Measurements from ENCODE around the gene VSIG8. TPM values are rescaled to one million over a fixed set of nuclear protein-coding genes. Genes with fewer than 3 reads are reported as not detected.
A peak's percentile ranks its signal among the peaks of the same experiment; 100 is the strongest.

VSIG8 gene
- total RNA-seq, 2 experiments from 2014 or later: not detected

DNA sequence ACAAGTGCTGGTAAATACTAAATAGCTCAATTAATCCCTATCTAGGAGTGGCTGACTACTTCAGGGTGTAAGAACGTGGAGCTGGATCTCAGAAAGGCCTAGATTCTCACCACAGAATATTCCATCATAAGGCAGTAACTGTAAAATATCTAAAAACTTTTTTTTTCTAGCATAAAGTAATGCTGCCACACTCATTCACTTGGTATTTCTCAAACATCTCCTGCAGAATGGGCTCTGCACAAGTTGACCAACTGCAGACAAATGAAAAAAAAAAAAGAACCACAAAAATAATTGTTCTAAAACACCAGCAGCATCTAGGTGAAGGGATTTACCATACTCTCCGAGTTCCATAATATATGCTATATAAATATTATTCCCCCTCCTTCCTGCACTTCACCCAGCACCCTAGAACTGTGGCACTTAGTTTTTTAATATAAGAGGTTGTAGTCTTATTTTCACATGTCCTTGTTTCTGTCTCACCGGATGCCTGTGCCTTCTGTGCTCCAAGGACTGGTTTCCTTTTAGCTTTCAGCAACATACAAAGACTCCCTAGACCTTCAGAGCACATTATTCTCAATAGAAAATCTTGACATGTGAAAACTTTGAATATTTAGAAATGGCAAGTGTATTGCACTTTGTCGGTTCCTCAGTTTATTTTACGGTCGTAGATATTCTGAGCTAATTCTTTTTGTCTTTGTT lies 8.9 kb downstream of the VSIG8 start:
- H3K27ac Mint-ChIP-seq: no peak overlapping the region
- ChIA-PET POLR2A (interaction anchor here (0.9 to 1.9 kb wide), 4 partner anchors 14 to 72 kb away, joined by 3 to 4 read pairs (median 4); partner anchors contain the start of gene TAGLN2), CTCF (interaction anchor here (0.5 to 2.1 kb wide), 6 partner anchors 13 to 55 kb away, joined by 3 to 10 read pairs (median 3); no protein-coding TSS in a partner anchor)
- no peak for DNase-seq
- intact Hi-C loops (cut with micrococcal nuclease): loop anchor here (2.0 kb wide), 3 partner anchors 27 to 73 kb away; partner anchors contain the start of genes DUSP23 and SLAMF8
- H3K36me3 Mint-ChIP-seq: no peaks in the 10 kb centered on the region
- no peaks in the 10 kb centered on the region for H3K27me3 Mint-ChIP-seq
- peak overlapping the region; percentile 72 for H3K4me3 Mint-ChIP-seq
- no peaks in the 10 kb centered on the region for H3K9me3 Mint-ChIP-seq
- H3K4me1 Mint-ChIP-seq (ENCODE audit: low read depth): peaks cover 10% of the 10 kb centered on the region

DNA sequence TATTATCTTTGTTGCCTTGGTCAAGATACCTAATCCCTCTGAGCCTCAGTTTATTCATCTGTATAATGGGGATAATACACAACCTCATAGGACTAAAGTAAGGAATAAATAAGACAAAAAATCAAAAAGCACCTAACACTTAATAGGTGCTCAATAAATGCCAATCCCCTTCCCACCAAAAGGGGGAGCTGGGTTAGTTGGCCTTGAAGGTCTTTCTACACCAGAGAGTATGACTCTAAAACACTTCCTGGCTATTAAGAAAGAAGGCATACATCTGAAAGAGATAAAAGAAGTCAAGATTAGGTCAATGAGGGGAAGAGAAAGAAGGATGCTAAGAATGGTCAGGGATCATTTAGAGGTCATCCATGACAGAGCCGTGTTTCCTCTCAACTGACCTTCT lies 11.1 kb downstream of the VSIG8 start:
- peaks cover 10% of the 10 kb centered on the region for H3K4me1 Mint-ChIP-seq (ENCODE audit: low read depth)
- intact Hi-C loops (cut with micrococcal nuclease): no loop called here

DNA sequence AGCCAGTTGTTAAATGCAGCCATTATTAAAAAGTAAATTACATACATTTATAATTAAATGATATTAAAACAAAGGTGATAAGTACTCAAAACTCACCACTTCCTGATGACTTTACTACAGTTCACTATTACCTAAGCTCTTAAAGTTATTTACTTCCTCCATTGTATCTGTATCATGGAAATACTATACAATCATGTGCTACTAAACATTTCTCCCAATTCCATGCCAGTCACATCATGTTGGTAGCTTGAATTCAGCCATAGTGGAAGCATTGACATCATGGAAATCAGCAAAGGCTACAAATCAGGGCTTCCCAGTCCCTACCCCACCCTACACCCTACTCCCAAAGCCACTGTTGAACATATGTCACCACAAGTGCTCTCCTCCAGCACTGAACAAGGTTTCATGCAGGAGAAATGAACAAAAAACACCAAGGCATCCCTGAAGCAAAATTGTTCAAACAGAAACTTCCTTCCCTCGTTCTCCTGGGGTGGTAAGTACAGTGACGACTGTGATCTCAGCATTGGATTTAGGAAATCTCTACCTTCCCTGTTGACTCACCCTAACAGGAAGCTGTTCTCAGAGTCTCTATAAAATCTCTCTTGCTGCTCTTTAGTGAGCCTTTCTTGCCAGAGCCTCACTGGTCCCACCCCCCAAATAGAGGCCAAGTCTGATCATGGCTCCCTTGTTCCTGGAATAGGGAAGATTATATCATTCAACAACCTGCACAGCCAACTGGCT lies 12.7 kb downstream of the VSIG8 start:
- no peaks in the 10 kb centered on the region for H3K9me3 Mint-ChIP-seq
- no peak overlapping the region for H3K4me3 Mint-ChIP-seq
- no peaks in the 10 kb centered on the region for H3K36me3 Mint-ChIP-seq
- peaks cover 6% of the 10 kb centered on the region for H3K4me1 Mint-ChIP-seq (ENCODE audit: low read depth)
- intact Hi-C loops (cut with micrococcal nuclease): no loop called here
- no peak for DNase-seq
- no peak overlapping the region for H3K27ac Mint-ChIP-seq
- CTCF ChIA-PET: interaction anchor here (1.3 to 3.1 kb wide), 3 partner anchors 42 to 158 kb away, joined by 5 to 17 read pairs (median 8); no protein-coding TSS in a partner anchor
- POLR2A ChIA-PET: no interaction called here
- H3K27me3 Mint-ChIP-seq: no peaks in the 10 kb centered on the region

More for the DNA sequence above, 11.1 kb downstream of the VSIG8 start:
- ChIA-PET CTCF (interaction anchor here (1.3 to 3.1 kb wide), 6 partner anchors 10 to 156 kb away, joined by 3 to 17 read pairs (median 6); no protein-coding TSS in a partner anchor), POLR2A (no interaction called here)
- Mint-ChIP-seq H3K9me3 (no peaks in the 10 kb centered on the region), H3K36me3 (no peaks in the 10 kb centered on the region), H3K27ac (no peak overlapping the region), H3K27me3 (no peaks in the 10 kb centered on the region), H3K4me3 (no peak overlapping the region)
- DNase-seq: no peak

DNA sequence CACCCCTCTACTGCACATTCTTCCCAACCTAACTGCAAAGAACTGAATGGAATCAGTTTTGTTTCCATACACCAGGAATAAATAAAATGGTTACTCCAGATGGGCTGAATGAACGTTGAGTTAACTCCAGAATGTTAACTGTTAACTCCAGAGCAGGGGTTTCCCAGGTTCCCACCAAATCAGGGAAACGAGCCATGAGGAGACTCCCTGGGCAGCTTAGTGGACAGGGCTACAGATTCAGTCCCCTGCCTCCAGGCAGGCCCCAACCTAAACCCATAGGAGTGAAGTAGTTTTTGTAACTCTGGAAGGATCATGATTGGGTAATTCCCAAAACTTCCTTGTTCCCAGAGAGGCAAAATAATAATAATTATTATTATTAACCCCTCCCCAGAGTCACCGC lies 14.1 kb downstream of the VSIG8 start:
- H3K27ac Mint-ChIP-seq: no peak overlapping the region
- no peaks in the 10 kb centered on the region for H3K36me3 Mint-ChIP-seq
- DNase-seq: no peak
- POLR2A ChIA-PET: no interaction called here
- H3K4me3 Mint-ChIP-seq: no peak overlapping the region
- intact Hi-C loops (cut with micrococcal nuclease): no loop called here
- H3K4me1 Mint-ChIP-seq (ENCODE audit: low read depth): no peaks in the 10 kb centered on the region
- no peaks in the 10 kb centered on the region for H3K27me3 Mint-ChIP-seq
- no peaks in the 10 kb centered on the region for H3K9me3 Mint-ChIP-seq
- CTCF ChIA-PET: no interaction called here

DNA sequence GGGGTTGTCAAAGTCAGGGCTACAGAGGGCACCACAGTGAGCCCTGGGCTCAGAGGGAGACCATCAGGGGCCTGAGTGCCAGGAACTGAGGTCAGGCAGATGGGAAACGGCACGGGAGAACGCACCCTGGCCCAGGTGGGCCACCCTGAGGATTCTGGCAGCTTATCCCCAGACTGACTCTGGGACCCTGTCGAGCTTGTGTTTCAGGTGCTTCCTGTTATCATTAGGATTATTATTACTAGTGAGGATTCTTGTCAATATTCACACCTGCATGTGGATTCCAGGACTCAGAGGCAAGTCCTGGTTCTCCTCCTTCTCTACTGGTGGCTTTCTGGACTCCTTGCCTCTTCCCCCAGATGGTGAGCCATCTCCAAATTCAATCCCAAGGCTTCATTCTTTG lies 15.2 kb downstream of the VSIG8 start:
- Mint-ChIP-seq H3K4me1 (ENCODE audit: low read depth) (no peaks in the 10 kb centered on the region), H3K27ac (no peak overlapping the region), H3K27me3 (no peaks in the 10 kb centered on the region), H3K9me3 (no peaks in the 10 kb centered on the region), H3K36me3 (no peaks in the 10 kb centered on the region), H3K4me3 (no peak overlapping the region)
- CTCF ChIA-PET: no interaction called here
- no peak for DNase-seq
- intact Hi-C loops (cut with micrococcal nuclease): no loop called here
- POLR2A ChIA-PET: no interaction called here

DNA sequence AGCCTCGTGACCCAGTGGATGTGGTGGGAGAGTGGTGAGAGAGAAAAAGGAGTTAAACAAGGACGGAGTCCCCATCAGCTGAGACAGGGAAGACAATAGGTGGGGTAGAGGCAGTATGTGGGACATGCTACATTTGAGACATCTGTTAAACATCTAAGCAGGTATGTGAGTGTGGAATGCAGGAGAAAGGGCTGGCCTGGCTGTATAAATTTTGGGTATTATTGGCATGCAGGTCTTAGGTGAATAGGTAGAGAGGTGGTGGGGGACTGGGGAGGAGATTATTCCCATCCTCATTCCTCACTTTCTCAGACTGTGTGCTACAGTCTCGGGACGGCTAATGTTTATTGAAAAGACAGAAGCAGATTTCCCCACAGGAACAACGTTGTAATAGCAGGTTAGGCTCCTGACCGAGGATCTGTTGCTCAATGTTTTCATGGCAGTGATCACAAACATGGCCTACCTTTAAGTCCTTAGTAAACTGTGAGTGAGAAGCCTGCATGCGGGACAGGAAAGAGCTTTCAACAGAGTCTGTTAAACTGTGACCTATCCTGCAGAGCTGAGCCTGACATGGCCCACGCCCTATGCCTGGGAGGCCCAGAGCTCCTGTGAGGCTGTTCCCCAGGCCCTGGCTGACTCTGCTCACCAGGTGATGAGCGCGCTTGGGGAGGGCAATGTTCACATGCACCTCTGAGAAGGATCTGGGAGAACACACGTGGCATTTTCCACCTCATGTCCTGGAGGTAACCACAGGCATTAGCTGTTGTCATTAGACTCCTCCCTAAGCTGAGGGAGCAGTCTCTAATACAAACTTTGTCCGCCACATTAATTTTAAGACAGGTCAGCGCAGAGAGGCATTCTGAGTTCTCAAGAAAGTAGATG lies 16.5 kb downstream of the VSIG8 start:
- H3K4me3 Mint-ChIP-seq: no peak overlapping the region
- H3K4me1 Mint-ChIP-seq (ENCODE audit: low read depth): no peaks in the 10 kb centered on the region
- no peaks in the 10 kb centered on the region for H3K9me3 Mint-ChIP-seq
- DNase-seq: no peak
- CTCF ChIA-PET: no interaction called here
- POLR2A ChIA-PET: no interaction called here
- H3K27me3 Mint-ChIP-seq: no peaks in the 10 kb centered on the region
- intact Hi-C loops (cut with micrococcal nuclease): no loop called here
- no peaks in the 10 kb centered on the region for H3K36me3 Mint-ChIP-seq
- no peak overlapping the region for H3K27ac Mint-ChIP-seq

DNA sequence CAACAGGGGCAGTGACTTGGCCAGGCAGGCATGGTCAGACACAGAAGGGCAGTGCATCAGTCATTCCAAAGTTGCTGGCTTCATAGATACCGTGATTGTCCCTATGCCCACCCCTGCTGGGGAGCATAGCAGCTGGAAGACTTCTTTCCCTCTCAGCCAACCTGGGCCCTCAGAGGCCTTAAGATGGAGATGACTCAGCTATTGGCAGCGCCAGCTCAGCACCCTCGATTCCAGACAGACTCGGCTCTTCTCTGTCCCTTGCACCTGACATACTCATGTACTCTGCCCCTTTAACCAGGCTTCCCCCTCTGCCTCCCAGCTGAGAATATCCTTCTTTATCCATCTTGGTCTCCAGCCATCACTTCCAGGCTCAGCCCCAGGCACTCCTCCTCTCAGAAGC lies 19.0 kb downstream of the VSIG8 start:
- ChIA-PET CTCF (no interaction called here), POLR2A (no interaction called here)
- no peaks in the 10 kb centered on the region for H3K9me3 Mint-ChIP-seq
- H3K36me3 Mint-ChIP-seq: no peaks in the 10 kb centered on the region
- no peaks in the 10 kb centered on the region for H3K27me3 Mint-ChIP-seq
- intact Hi-C loops (cut with micrococcal nuclease): no loop called here
- H3K27ac Mint-ChIP-seq: no peak overlapping the region
- no peak for DNase-seq
- peaks cover 16% of the 10 kb centered on the region for H3K4me1 Mint-ChIP-seq (ENCODE audit: low read depth)
- H3K4me3 Mint-ChIP-seq: no peak overlapping the region

DNA sequence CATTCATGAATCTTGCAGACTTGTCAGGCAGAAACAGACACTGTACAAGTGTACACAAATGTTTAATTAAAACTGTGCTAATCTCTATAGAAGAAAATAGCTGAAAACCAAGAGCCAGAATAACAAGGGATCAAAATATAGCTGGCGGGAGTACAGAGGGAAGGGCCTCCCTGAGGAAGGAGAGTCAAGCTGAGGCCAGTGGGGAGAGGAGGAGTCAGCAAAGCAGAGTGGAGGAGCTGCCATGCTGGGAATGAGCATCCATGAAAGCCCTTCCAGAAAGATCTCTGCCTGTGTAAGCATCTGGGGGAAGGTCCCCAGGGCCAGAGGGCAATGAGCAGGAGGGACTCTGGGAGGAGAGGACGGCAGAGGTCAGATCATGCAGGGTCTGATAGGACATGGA lies 20.7 kb downstream of the VSIG8 start:
- H3K4me3 Mint-ChIP-seq: no peak overlapping the region
- H3K4me1 Mint-ChIP-seq (ENCODE audit: low read depth): peaks cover 19% of the 10 kb centered on the region
- intact Hi-C loops (cut with micrococcal nuclease): no loop called here
- H3K27me3 Mint-ChIP-seq: no peaks in the 10 kb centered on the region
- ChIA-PET POLR2A (no interaction called here), CTCF (interaction anchor here (0.9 to 1.8 kb wide), 4 partner anchors 9 to 51 kb away, joined by 4 to 6 read pairs (median 6); no protein-coding TSS in a partner anchor)
- H3K9me3 Mint-ChIP-seq: no peaks in the 10 kb centered on the region
- H3K27ac Mint-ChIP-seq: no peak overlapping the region
- no peaks in the 10 kb centered on the region for H3K36me3 Mint-ChIP-seq
- DNase-seq: no peak

DNA sequence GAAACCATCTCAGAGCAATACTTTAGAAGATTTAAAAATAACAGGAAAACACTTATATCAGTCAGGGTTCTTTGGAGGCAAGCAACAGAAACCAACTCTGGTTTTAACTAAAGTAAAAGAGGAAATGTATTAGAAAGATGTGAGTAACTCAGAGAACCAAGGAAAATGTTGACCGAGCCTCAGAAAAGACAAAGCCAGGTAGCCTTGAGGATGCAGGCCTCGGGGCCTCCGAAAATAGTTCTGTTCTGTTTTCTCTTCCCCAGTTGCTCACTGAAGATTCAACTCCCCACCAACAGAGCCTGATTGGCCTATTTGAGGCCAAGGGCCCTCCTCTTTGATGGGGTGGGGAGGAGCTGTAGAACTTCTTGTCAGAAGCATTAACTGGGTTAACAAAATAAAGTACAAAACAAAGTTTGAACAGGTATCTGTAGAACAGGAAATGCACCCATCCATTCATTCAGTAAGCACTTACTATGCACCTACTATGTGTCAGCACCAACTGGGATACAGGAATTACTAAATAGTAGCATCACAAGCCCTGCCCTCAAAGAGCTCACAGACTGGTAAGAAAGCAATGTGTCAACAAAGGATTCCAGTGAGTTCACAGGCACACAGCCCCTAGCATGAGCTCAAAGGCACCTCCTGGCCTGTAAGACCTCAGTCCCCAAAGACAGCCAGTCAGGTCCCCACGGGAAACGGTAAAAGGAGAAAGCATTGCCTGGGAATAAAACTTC lies 23.2 kb downstream of the VSIG8 start:
- Mint-ChIP-seq H3K9me3 (no peaks in the 10 kb centered on the region), H3K36me3 (no peaks in the 10 kb centered on the region), H3K4me1 (ENCODE audit: low read depth) (peaks cover 19% of the 10 kb centered on the region), H3K27ac (peak overlapping the region; percentile 57), H3K27me3 (no peaks in the 10 kb centered on the region), H3K4me3 (no peak overlapping the region)
- ChIA-PET POLR2A (interaction anchor here (0.7 to 1.0 kb wide), 2 partner anchors 15 to 34 kb away, joined by 3 read pairs; no protein-coding TSS in a partner anchor), CTCF (no interaction called here)
- intact Hi-C loops (cut with micrococcal nuclease): loop anchor here (2.0 kb wide), 1 partner anchor 40 kb away; no protein-coding TSS in a partner anchor
- no peak for DNase-seq

DNA sequence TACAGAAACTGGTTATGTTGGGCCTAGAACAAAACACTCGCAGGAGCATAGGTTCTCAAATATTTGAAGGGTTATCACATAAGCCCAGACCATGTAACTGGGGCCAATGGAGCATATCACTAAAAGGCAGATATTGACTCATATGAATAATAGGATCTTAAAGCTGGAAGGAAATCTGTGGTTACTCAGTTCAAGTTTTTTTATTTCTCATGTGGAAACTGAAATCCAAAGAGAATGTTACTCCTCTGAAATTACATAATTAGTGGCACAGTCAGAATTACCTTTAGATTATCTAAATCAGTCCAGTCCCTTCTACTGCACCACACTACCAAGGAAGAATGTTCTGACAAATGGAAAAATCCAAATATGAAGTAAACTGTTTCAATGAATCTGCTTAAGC lies 23.7 kb downstream of the VSIG8 start:
- Mint-ChIP-seq H3K4me1 (ENCODE audit: low read depth) (peaks cover 19% of the 10 kb centered on the region), H3K27ac (peak overlapping the region; percentile 57), H3K4me3 (no peak overlapping the region), H3K36me3 (no peaks in the 10 kb centered on the region), H3K27me3 (no peaks in the 10 kb centered on the region), H3K9me3 (no peaks in the 10 kb centered on the region)
- ChIA-PET POLR2A (no interaction called here), CTCF (no interaction called here)
- DNase-seq: no peak
- intact Hi-C loops (cut with micrococcal nuclease): loop anchor here (2.0 kb wide), 1 partner anchor 40 kb away; no protein-coding TSS in a partner anchor

DNA sequence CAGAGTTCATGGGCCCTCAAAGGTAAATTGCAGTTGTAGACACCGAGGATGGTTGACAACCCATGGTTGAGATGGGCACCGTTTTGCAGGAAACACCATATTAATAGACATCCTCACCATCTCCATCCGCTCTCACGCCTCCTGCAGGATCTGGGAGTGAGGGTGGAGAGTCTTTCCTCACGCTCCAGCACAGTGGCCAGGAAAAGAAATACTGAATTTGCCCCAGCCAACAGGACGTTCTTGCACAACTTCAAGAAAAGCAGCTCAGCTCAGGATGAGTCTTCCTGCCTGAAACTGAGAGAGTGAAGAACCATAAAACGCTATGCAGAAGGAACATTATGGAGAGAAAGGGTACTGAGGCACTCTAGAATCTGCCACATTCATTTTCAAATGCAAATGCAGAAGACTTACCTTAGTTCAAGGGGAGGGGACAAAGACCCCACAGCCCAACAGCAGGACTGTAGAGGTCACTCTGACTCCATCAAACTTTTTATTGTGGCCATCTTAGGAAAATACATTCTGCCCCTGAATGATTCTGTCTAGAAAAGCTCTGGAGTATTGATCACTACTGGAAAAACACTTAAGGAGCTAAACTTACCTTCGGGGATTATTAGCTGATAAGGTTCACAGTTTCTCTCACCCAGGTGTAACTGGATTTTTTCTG lies 26.5 kb downstream of the VSIG8 start:
- Mint-ChIP-seq H3K9me3 (no peaks in the 10 kb centered on the region), H3K27me3 (no peaks in the 10 kb centered on the region), H3K36me3 (no peaks in the 10 kb centered on the region), H3K27ac (no peak overlapping the region), H3K4me3 (no peak overlapping the region), H3K4me1 (ENCODE audit: low read depth) (peaks cover 19% of the 10 kb centered on the region)
- intact Hi-C loops (cut with micrococcal nuclease): no loop called here
- DNase-seq: no peak
- POLR2A ChIA-PET: no interaction called here
- CTCF ChIA-PET: no interaction called here

Measured in activated CD4-positive, alpha-beta memory T cell treated with anti-CD3 and anti-CD28 coated beads for 36 hours (primary cell).